Neural progenitor cell (in vitro differentiated cells): Measurements from ENCODE around the gene ZNF451. TPM values are rescaled to one million over a fixed set of nuclear protein-coding genes. Genes with fewer than 3 reads are reported as not detected.
"Not testable (repeated sequence)": the region's sequence is repeated elsewhere in the genome, so short reads cannot be mapped to it uniquely, and the experiment has no call there.

Source experiments
- DNase-seq: peaks from one replicate; pipeline ENCODE4 v3.0.0-alpha.2; 2016; ENCODE audit warnings: low spot score
- H2AFZ ChIP-seq: fragments of 200-600 bp; sonication (generic); replicated peaks from 2 replicates; pipeline ENCODE4 v1.6.1; 2016; ENCODE audit warnings: antibody characterized with exemption
- H3F3A ChIP-seq: fragments of 200-600 bp; sonication (generic); 2 replicates; pipeline ENCODE4 v1.6.1; 2016; ENCODE audit warnings: antibody characterized with exemption, low read depth
- H3K27ac ChIP-seq: fragments of 200-600 bp; sonication (generic); 2 replicates; pipeline ENCODE4 v1.5.1; 2016; ENCODE audit warnings: mild to moderate bottlenecking
- H3K27me3 ChIP-seq: fragments of 200-600 bp; sonication (generic); 2 replicates; pipeline ENCODE4 v1.6.1; 2016; ENCODE audit warnings: mild to moderate bottlenecking, moderate library complexity
- H3K36me3 ChIP-seq: fragments of 200-600 bp; sonication (generic); 2 replicates; pipeline ENCODE4 v1.5.1; 2016
- H3K4me1 ChIP-seq: fragments of 200-600 bp; sonication (generic); 2 replicates; pipeline ENCODE4 v1.6.1; 2016; ENCODE audit warnings: mixed run types
- H3K4me2 ChIP-seq: fragments of 200-600 bp; sonication (generic); 2 replicates; pipeline ENCODE4 v1.6.1; 2016
- H3K4me3 ChIP-seq: fragments of 200-600 bp; sonication (generic); 2 replicates; pipeline ENCODE4 v1.5.1; 2016
- H3K79me2 ChIP-seq: fragments of 200-600 bp; sonication (generic); 2 replicates; pipeline ENCODE4 v1.6.1; 2016; ENCODE audit warnings: low read depth
- H3K9ac ChIP-seq: fragments of 200-600 bp; sonication (generic); 2 replicates; pipeline ENCODE4 v1.6.1; 2016
- H3K9me3 ChIP-seq: fragments of 200-600 bp; sonication (generic); 2 replicates; pipeline ENCODE4 v1.5.1; 2016; ENCODE audit warnings: low read depth
- H4K20me1 ChIP-seq: fragments of 200-600 bp; sonication (generic); 2 replicates; pipeline ENCODE4 v1.6.1; 2016; ENCODE audit warnings: low read depth
- H3K27ac Mint-ChIP-seq: 3 replicates; pipeline ENCODE4 v1.8.0; 2021; ENCODE audit warnings: mixed read lengths
- H3K27me3 Mint-ChIP-seq: 2 replicates; pipeline ENCODE4 v1.8.0; 2022; ENCODE audit warnings: low read depth, mild to moderate bottlenecking, inconsistent platforms, moderate library complexity, mixed read lengths; ENCODE audit not compliant: insufficient read depth
- H3K36me3 Mint-ChIP-seq: 3 replicates; pipeline ENCODE4 v1.8.0; 2021; ENCODE audit warnings: mixed read lengths
- H3K4me1 Mint-ChIP-seq: 3 replicates; pipeline ENCODE4 v1.8.0; 2021; ENCODE audit warnings: mixed read lengths
- H3K4me3 Mint-ChIP-seq: 3 replicates; pipeline ENCODE4 v1.8.0; 2021; ENCODE audit warnings: mild to moderate bottlenecking, moderate library complexity, mixed read lengths
- H3K9me3 Mint-ChIP-seq: 3 replicates; pipeline ENCODE4 v1.8.0; 2020; ENCODE audit warnings: mixed read lengths
- EZH2 ChIP-seq: fragments of 200-600 bp; sonication (generic); IDR thresholded peaks from 2 replicates; pipeline ENCODE4 v1.6.1; 2017; ENCODE audit warnings: antibody characterized with exemption, mild to moderate bottlenecking, moderate library complexity
- EZH2phosphoT487 ChIP-seq: fragments of 200-600 bp; sonication (generic); IDR thresholded peaks from 2 replicates; pipeline ENCODE4 v1.6.1; 2017; ENCODE audit warnings: antibody characterized with exemption
- total RNA-seq: library from RNA; depleted of rRNA; stranded (reverse); fragments of >200 nt; gene quantifications from 2 replicates; pipeline ENCODE4 v1.2.3, GENCODE V29; 2015; ENCODE audit warnings: low replicate concordance
- TF ChIP-seq, protein P1 (sequence below): fragments of 200-600 bp; sonication (generic); IDR thresholded peaks from 2 replicates; pipeline ENCODE4 v1.5.1; 2017; ENCODE audit warnings: antibody characterized with exemption, mild to moderate bottlenecking

The ZNF451 gene
- total RNA-seq, 1 donor from 2014 or later: 126 TPM

DNA sequence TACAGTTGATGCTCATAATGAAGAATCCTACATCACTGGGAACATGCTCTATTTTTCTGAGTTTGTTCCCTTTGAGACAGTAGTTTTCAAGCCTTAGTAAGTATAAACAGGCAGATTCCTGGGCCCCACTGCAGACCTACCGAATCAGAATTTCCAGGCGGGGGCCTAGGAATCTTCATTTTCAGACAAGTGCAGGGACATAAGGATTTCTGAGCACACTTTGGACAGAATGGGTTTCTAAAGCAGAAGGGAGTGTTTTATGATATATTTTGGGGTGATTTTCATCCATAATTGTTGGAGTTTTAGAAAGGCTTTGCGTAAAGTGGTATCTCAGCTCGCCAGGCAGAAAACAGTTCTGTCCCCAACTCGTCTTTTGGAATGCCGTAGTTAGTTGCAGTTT, 42.1 kb upstream of the ZNF451 start:
- not testable (repeated sequence) for H3K27me3 Mint-ChIP-seq, H3K27me3 ChIP-seq, DNase-seq, H3K27ac ChIP-seq, H3K9me3 ChIP-seq, H3K9me3 Mint-ChIP-seq, H2AFZ ChIP-seq, H3K27ac Mint-ChIP-seq, H3K9ac ChIP-seq, H3F3A ChIP-seq
- peaks cover 13% of the 10 kb centered on the region for H3K4me1 Mint-ChIP-seq
- Histone ChIP-seq H3K4me2 (peak overlapping the region; percentile 74), H3K4me1 (peaks cover 18% of the 10 kb centered on the region), H3K79me2 (peaks cover 50% of the 10 kb centered on the region), H4K20me1 (peaks cover 17% of the 10 kb centered on the region), H3K4me3 (peak overlapping the region; percentile 46), H3K36me3 (peaks cover 14% of the 10 kb centered on the region)
- H3K36me3 Mint-ChIP-seq: peaks cover 18% of the 10 kb centered on the region
- H3K4me3 Mint-ChIP-seq: peak overlapping the region; percentile 82

DNA sequence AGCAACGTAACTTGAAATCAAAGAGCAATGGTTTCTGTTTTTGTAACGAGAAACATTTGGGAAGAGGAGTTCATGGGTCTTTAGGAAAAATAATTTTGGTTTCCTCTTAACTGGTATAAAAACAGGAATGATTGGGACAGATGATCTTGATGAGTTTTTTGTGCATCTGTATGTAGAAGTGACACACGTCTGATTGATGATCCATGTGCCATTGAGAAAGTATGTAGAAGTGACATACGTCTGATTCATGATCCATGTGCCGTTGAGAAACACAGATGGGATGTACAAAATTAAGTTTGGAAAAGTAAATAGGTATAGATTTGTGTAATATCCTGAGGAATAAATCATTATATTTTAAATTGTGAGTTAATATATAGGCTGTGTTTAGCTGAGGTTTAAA, 41.4 kb upstream of the ZNF451 start:
- no peak for TF ChIP-seq EZH2phosphoT487
- no peak for TF ChIP-seq EZH2
- TF ChIP-seq, protein P1, sequence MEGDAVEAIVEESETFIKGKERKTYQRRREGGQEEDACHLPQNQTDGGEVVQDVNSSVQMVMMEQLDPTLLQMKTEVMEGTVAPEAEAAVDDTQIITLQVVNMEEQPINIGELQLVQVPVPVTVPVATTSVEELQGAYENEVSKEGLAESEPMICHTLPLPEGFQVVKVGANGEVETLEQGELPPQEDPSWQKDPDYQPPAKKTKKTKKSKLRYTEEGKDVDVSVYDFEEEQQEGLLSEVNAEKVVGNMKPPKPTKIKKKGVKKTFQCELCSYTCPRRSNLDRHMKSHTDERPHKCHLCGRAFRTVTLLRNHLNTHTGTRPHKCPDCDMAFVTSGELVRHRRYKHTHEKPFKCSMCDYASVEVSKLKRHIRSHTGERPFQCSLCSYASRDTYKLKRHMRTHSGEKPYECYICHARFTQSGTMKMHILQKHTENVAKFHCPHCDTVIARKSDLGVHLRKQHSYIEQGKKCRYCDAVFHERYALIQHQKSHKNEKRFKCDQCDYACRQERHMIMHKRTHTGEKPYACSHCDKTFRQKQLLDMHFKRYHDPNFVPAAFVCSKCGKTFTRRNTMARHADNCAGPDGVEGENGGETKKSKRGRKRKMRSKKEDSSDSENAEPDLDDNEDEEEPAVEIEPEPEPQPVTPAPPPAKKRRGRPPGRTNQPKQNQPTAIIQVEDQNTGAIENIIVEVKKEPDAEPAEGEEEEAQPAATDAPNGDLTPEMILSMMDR: no peak
- Histone ChIP-seq H3K27me3 (no peaks in the 10 kb centered on the region), H3K27ac (no peak overlapping the region), H3K79me2 (peaks cover 51% of the 10 kb centered on the region), H2AFZ (no peak overlapping the region), H3K4me1 (peaks cover 18% of the 10 kb centered on the region), H4K20me1 (peaks cover 17% of the 10 kb centered on the region), H3K4me2 (peak overlapping the region; percentile 74), H3K4me3 (peak overlapping the region; percentile 46), H3K36me3 (peaks cover 22% of the 10 kb centered on the region), H3K9me3 (no peaks in the 10 kb centered on the region), H3K9ac (peak overlapping the region; percentile 7), H3F3A (peaks cover 11% of the 10 kb centered on the region)
- peaks cover 2% of the 10 kb centered on the region for H3K27me3 Mint-ChIP-seq
- H3K4me3 Mint-ChIP-seq: peak overlapping the region; percentile 82
- peaks cover 13% of the 10 kb centered on the region for H3K4me1 Mint-ChIP-seq
- peaks cover 22% of the 10 kb centered on the region for H3K36me3 Mint-ChIP-seq
- no peak for DNase-seq
- H3K9me3 Mint-ChIP-seq: peaks cover 9% of the 10 kb centered on the region
- H3K27ac Mint-ChIP-seq: no peak overlapping the region

DNA sequence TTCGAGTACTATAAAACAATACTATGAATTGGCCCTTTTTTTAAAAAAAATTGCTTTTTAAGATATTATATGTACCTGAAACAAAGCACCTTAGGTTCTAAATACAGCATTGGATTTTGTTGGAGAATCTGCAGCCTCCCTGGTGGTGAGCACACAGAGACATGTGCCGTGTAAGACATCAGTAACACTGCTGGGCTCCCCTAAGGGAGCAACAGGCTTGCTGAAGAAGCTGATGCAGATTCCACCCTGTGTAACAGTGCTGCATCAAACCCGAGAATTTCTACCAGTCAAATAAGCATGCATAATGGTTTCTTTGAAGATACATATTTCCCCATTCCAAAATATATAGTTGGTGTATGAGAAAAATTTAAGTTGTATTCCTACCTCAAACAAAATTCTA, 26.1 kb upstream of the ZNF451 start:
- H3K27me3 ChIP-seq: no peaks in the 10 kb centered on the region
- Mint-ChIP-seq H3K27ac (no peak overlapping the region), H3K4me1 (no peaks in the 10 kb centered on the region), H3K27me3 (no peaks in the 10 kb centered on the region), H3K36me3 (peaks cover 15% of the 10 kb centered on the region), H3K4me3 (no peak overlapping the region), H3K9me3 (no peaks in the 10 kb centered on the region)
- no peaks in the 10 kb centered on the region for H4K20me1 ChIP-seq
- H3K36me3 ChIP-seq: peaks cover 8% of the 10 kb centered on the region
- H3K27ac ChIP-seq: no peak overlapping the region
- no peak overlapping the region for H3K9ac ChIP-seq
- H3K4me2 ChIP-seq: no peak overlapping the region
- no peaks in the 10 kb centered on the region for H3K4me1 ChIP-seq
- H3K79me2 ChIP-seq: no peaks in the 10 kb centered on the region
- peaks cover 6% of the 10 kb centered on the region for H3F3A ChIP-seq
- TF ChIP-seq EZH2phosphoT487 (no peak), EZH2 (no peak)
- TF ChIP-seq, protein P1: no peak
- DNase-seq: no peak
- H3K9me3 ChIP-seq: no peaks in the 10 kb centered on the region
- H3K4me3 ChIP-seq: no peak overlapping the region
- no peak overlapping the region for H2AFZ ChIP-seq

DNA sequence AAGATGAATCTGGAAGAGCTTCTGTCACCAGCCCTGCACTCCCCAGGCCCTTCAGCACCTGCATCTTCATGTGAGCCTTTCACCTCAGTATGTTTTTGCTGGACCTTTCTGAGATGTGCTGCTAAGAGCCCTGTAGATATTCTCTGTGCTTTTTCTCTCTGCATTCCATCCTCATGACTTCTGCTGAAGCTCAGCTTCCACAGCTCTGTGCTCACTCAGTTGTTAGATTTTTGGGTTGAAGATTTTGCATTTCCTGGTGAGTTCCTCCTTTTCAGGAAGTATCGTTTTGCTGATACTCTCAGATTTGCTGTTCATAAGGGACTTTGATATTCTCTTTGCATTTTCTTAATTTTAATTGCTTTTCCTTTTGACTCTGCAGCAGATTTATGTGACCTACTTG, 25.2 kb upstream of the ZNF451 start:
- no peaks in the 10 kb centered on the region for H3K9me3 Mint-ChIP-seq
- H3K4me3 Mint-ChIP-seq: no peak overlapping the region
- no peak overlapping the region for H3K27ac Mint-ChIP-seq

More for the DNA sequence above, 25.2 kb upstream of the ZNF451 start:
- Mint-ChIP-seq H3K27me3 (no peaks in the 10 kb centered on the region), H3K36me3 (peaks cover 11% of the 10 kb centered on the region), H3K4me1 (peaks cover 3% of the 10 kb centered on the region)
- H3K27me3 ChIP-seq: no peaks in the 10 kb centered on the region
- H3K9me3 ChIP-seq: no peaks in the 10 kb centered on the region
- H2AFZ ChIP-seq: no peak overlapping the region
- H3F3A ChIP-seq: peaks cover 12% of the 10 kb centered on the region
- peak overlapping the region; percentile 17 for H3K27ac ChIP-seq
- DNase-seq: no peak
- TF ChIP-seq EZH2phosphoT487 (no peak), EZH2 (no peak)
- TF ChIP-seq, protein P1: no peak
- H3K9ac ChIP-seq: no peak overlapping the region
- no peaks in the 10 kb centered on the region for H3K79me2 ChIP-seq
- peaks cover 8% of the 10 kb centered on the region for H3K4me1 ChIP-seq
- H3K36me3 ChIP-seq: peaks cover 4% of the 10 kb centered on the region
- H3K4me2 ChIP-seq: no peak overlapping the region
- no peaks in the 10 kb centered on the region for H4K20me1 ChIP-seq
- H3K4me3 ChIP-seq: no peak overlapping the region
